GM19043 (cell line): Measurements from ENCODE around the gene PHACTR4.
"Not testable (repeated sequence)": the region's sequence is repeated elsewhere in the genome, so short reads cannot be mapped to it uniquely, and the experiment has no call there.

Experiments
- ATAC-seq: cut with Tn5 transposase; IDR thresholded peaks from one replicate; pipeline ENCODE4 v1.9.1; 2021; ENCODE audit warnings: low read depth; ENCODE audit not compliant: unreplicated experiment

PHACTR4 gene

GRCh38 chr1:28370239-28371009 is 884 bp downstream of the PHACTR4 start:
- no peak for ATAC-seq

- ATAC-seq = no peak
Observed at GRCh38 chr1:28371010-28371377, 1.5 kb downstream of the PHACTR4 start.

GRCh38 chr1:28373450-28373849 is 3.9 kb downstream of the PHACTR4 start:
- not testable (repeated sequence) for ATAC-seq

GRCh38 chr1:28374297-28374696 is 4.8 kb downstream of the PHACTR4 start:
- no peak for ATAC-seq

- ATAC-seq = not testable (repeated sequence)
Observed at GRCh38 chr1:28375598-28375997, 6.1 kb downstream of the PHACTR4 start.

- ATAC-seq = not testable (repeated sequence)
Observed at GRCh38 chr1:28376195-28376594, 6.7 kb downstream of the PHACTR4 start.

- no peak for ATAC-seq
Observed at GRCh38 chr1:28378906-28379305, 9.4 kb downstream of the PHACTR4 start.

GRCh38 chr1:28380394-28380793 is 10.9 kb downstream of the PHACTR4 start:
- ATAC-seq = no peak

- not testable (repeated sequence) for ATAC-seq
Observed at GRCh38 chr1:28383785-28384184, 14.2 kb downstream of the PHACTR4 start.

- ATAC-seq = no peak
Observed at GRCh38 chr1:28392027-28392652, 22.6 kb downstream of the PHACTR4 start.

- ATAC-seq = no peak
Observed at GRCh38 chr1:28394136-28394535, 24.6 kb downstream of the PHACTR4 start.

- no peak for ATAC-seq
Observed at GRCh38 chr1:28395181-28395580, 25.6 kb downstream of the PHACTR4 start.

- no peak for ATAC-seq
Observed at GRCh38 chr1:28401760-28402159, 32.2 kb downstream of the PHACTR4 start.

- no peak for ATAC-seq
Observed at GRCh38 chr1:28409090-28409489, 39.5 kb downstream of the PHACTR4 start.

GRCh38 chr1:28411656-28412055 is 42.1 kb downstream of the PHACTR4 start:
- no peak for ATAC-seq

GRCh38 chr1:28412731-28413130 is 43.2 kb downstream of the PHACTR4 start:
- ATAC-seq = no peak

- no peak for ATAC-seq
Observed at GRCh38 chr1:28416509-28417194, 47.1 kb downstream of the PHACTR4 start.

GRCh38 chr1:28417441-28417922 is 47.9 kb downstream of the PHACTR4 start:
- no peak for ATAC-seq

- ATAC-seq = no peak
Observed at GRCh38 chr1:28417926-28418637, 48.5 kb downstream of the PHACTR4 start.

GRCh38 chr1:28421744-28422143 is 52.2 kb downstream of the PHACTR4 start:
- ATAC-seq = no peak

- no peak for ATAC-seq
Observed at GRCh38 chr1:28426831-28427230, 57.3 kb downstream of the PHACTR4 start.
